Esophagus (tissue), 2 donors: ENCODE data around the gene S100A9. TPM values are rescaled to one million over a fixed set of nuclear protein-coding genes. Genes with fewer than 3 reads are reported as not detected.

Experiments used
- H3K27ac ChIP-seq, 2 donors: one replicate each; pipeline ENCODE4 v1.5.1; 2013; ENCODE audit warnings: low read depth in 2 of 2, mild to moderate bottlenecking in 2 of 2, inconsistent platforms in 1 of 2, low read length in 1 of 2, moderate library complexity in 1 of 2
- H3K27me3 ChIP-seq, 2 donors: one replicate each; pipeline ENCODE4 v1.6.1; 2013; ENCODE audit warnings: low read length in 2 of 2, control low read depth in 1 of 2, mild to moderate bottlenecking in 1 of 2; ENCODE audit not compliant: insufficient read depth in 2 of 2, control insufficient read depth in 1 of 2
- H3K36me3 ChIP-seq, 2 donors: one replicate each; pipeline ENCODE4 v1.6.1; 2013; ENCODE audit warnings: low read length in 1 of 2; ENCODE audit not compliant: control insufficient read depth in 2 of 2, insufficient read depth in 2 of 2
- H3K4me1 ChIP-seq, 2 donors: one replicate each; pipeline ENCODE4 v1.6.1; 2013; ENCODE audit warnings: low read length in 1 of 2; ENCODE audit not compliant: control insufficient read depth in 2 of 2, insufficient read depth in 2 of 2
- H3K4me3 ChIP-seq, 2 donors: one replicate each; pipeline ENCODE4 v1.5.1; 2013; ENCODE audit warnings: low read length in 2 of 2, mild to moderate bottlenecking in 2 of 2, low read depth in 1 of 2, moderate library complexity in 1 of 2
- H3K9me3 ChIP-seq, 2 donors: one replicate each; pipeline ENCODE4 v1.6.1; 2013; ENCODE audit warnings: mild to moderate bottlenecking in 2 of 2, low read depth in 1 of 2, low read length in 1 of 2, moderate library complexity in 1 of 2; ENCODE audit not compliant: control insufficient read depth in 2 of 2, insufficient read depth in 1 of 2
- WGBS, 2 donors: extraction: QIAGEN DNeasy Blood & Tissue Kit; methylation state at CpG; one replicate each; pipeline ENCODE4 v1.1.7; 2013; 5-methylcytosine and 5-hydroxymethylcytosine counted together
- polyA plus RNA-seq, 2 donors: library from polyadenylated mRNA; stranded (reverse); fragments of 200-250 nt; gene quantifications; one replicate each; pipeline ENCODE4 v1.2.3, GENCODE V29; 2013
- donor health status: healthy with polysubstance abuse.
- donor health status: Bipolar disorder and iron deficiency.

The S100A9 gene
- polyA plus RNA-seq, 2 donors = 47,233 to 60,368 TPM

GRCh38 chr1:153358691-153358975 is 979 bp downstream of the S100A9 start:
- H3K4me1 ChIP-seq = peaks cover 2 to 14% of the 10 kb centered on the region in 2 donors
- no peaks in the 10 kb centered on the region for H3K27me3 ChIP-seq
- H3K36me3 ChIP-seq = peaks cover 0 to 3% of the 10 kb centered on the region in 2 donors
- H3K4me3 ChIP-seq = peak overlapping the region; percentile 41 to 59
- WGBS, 2 donors = 88 to 90% methylated on average over 3 of the region's 3 CpGs
- peak overlapping the region; percentile 93 to 99 for H3K27ac ChIP-seq
- no peaks in the 10 kb centered on the region for H3K9me3 ChIP-seq

- H3K9me3 ChIP-seq = no peaks in the 10 kb centered on the region
- no peaks in the 10 kb centered on the region for H3K27me3 ChIP-seq
- peaks cover 2 to 15% of the 10 kb centered on the region in 2 donors for H3K4me1 ChIP-seq
- peaks cover 0 to 3% of the 10 kb centered on the region in 2 donors for H3K36me3 ChIP-seq
- H3K4me3 ChIP-seq = peak overlapping the region; percentile 25 to 59
- WGBS, 2 donors = 89% methylated on average over 6 of the region's 6 CpGs
- H3K27ac ChIP-seq = peak overlapping the region; percentile 93 to 99
These were observed 1.6 kb downstream of the S100A9 start for GRCh38 chr1:153359241-153359640.

GRCh38 chr1:153360190-153360589 is 2.5 kb downstream of the S100A9 start:
- Histone ChIP-seq H3K36me3 (peaks cover 0 to 3% of the 10 kb centered on the region in 2 donors), H3K27me3 (no peaks in the 10 kb centered on the region), H3K4me1 (peaks cover 2 to 20% of the 10 kb centered on the region in 2 donors), H3K27ac (peak overlapping the region; percentile 78), H3K4me3 (peak overlapping the region in 1 of 2 donors; percentile 30), H3K9me3 (no peaks in the 10 kb centered on the region)
- WGBS, 2 donors = 72 to 78% methylated on average over 2 of the region's 2 CpGs

GRCh38 chr1:153360592-153361479 is 3.2 kb downstream of the S100A9 start:
- Histone ChIP-seq H3K4me1 (peaks cover 3 to 23% of the 10 kb centered on the region in 2 donors), H3K27ac (peak overlapping the region; percentile 78), H3K27me3 (no peaks in the 10 kb centered on the region), H3K36me3 (peaks cover 0 to 3% of the 10 kb centered on the region in 2 donors), H3K4me3 (peak overlapping the region in 1 of 2 donors; percentile 30), H3K9me3 (no peaks in the 10 kb centered on the region)
- 80 to 85% methylated on average over 11 of the region's 11 CpGs for WGBS, 2 donors

GRCh38 chr1:153361480-153362109 is 3.9 kb downstream of the S100A9 start:
- WGBS, 2 donors = 70 to 71% methylated on average over 4 of the region's 4 CpGs
- H3K4me1 ChIP-seq = peaks cover 4 to 24% of the 10 kb centered on the region in 2 donors
- peak overlapping the region; percentile 78 for H3K27ac ChIP-seq

GRCh38 chr1:153362187-153362775 is 4.6 kb downstream of the S100A9 start:
- WGBS, 2 donors = 73 to 77% methylated on average over 3 of the region's 3 CpGs
- no peaks in the 10 kb centered on the region for H3K27me3 ChIP-seq

More at GRCh38 chr1:153361480-153362109, 3.9 kb downstream of the S100A9 start:
- Histone ChIP-seq H3K36me3 (peaks cover 0 to 3% of the 10 kb centered on the region in 2 donors), H3K27me3 (no peaks in the 10 kb centered on the region), H3K9me3 (no peaks in the 10 kb centered on the region), H3K4me3 (no peak overlapping the region)

GRCh38 chr1:153363641-153364040 is 6.0 kb downstream of the S100A9 start:
- H3K4me3 ChIP-seq = no peak overlapping the region
- H3K27me3 ChIP-seq = no peaks in the 10 kb centered on the region
- H3K27ac ChIP-seq = peak overlapping the region; percentile 76 to 81
- H3K36me3 ChIP-seq = peaks cover 0 to 3% of the 10 kb centered on the region in 2 donors
- H3K9me3 ChIP-seq = no peaks in the 10 kb centered on the region
- H3K4me1 ChIP-seq = peaks cover 2 to 26% of the 10 kb centered on the region in 2 donors
- 60 to 61% methylated on average over 3 of the region's 3 CpGs for WGBS, 2 donors

More at GRCh38 chr1:153362187-153362775, 4.6 kb downstream of the S100A9 start:
- H3K4me3 ChIP-seq = no peak overlapping the region
- peaks cover 0 to 3% of the 10 kb centered on the region in 2 donors for H3K36me3 ChIP-seq
- no peaks in the 10 kb centered on the region for H3K9me3 ChIP-seq
- H3K27ac ChIP-seq = peak overlapping the region; percentile 76 to 78
- peaks cover 2 to 19% of the 10 kb centered on the region in 2 donors for H3K4me1 ChIP-seq

- Histone ChIP-seq H3K27me3 (no peaks in the 10 kb centered on the region), H3K4me3 (no peak overlapping the region), H3K27ac (peak overlapping the region; percentile 76 to 96), H3K4me1 (peaks cover 2 to 26% of the 10 kb centered on the region in 2 donors), H3K36me3 (peaks cover 0 to 3% of the 10 kb centered on the region in 2 donors), H3K9me3 (no peaks in the 10 kb centered on the region)
These were observed 6.5 kb downstream of the S100A9 start for GRCh38 chr1:153364156-153364555.

- 57 to 60% methylated on average over 12 of the region's 12 CpGs for WGBS, 2 donors
- peak overlapping the region; percentile 77 to 96 for H3K27ac ChIP-seq
These were observed 7.4 kb downstream of the S100A9 start for GRCh38 chr1:153364766-153365666.

More at GRCh38 chr1:153364766-153365666, 7.4 kb downstream of the S100A9 start:
- Histone ChIP-seq H3K27me3 (no peaks in the 10 kb centered on the region), H3K36me3 (peaks cover 0 to 3% of the 10 kb centered on the region in 2 donors), H3K4me1 (peaks cover 2 to 26% of the 10 kb centered on the region in 2 donors), H3K9me3 (no peaks in the 10 kb centered on the region), H3K4me3 (no peak overlapping the region)
